Adrenal gland (tissue), 5 donors: Measurements from ENCODE around the gene TRIM42.

Experiments
- CTCF ChIP-seq, 6 experiments: fragments of 450-650 bp in 4 of 6; fragments of 200-600 bp in 2 of 6; sonication (generic) in 1 of 6; IDR thresholded peaks; 1 replicate in 5 of 6; 2 replicates in 1 of 6; pipeline versions ENCODE4 v1.5.1 to v1.8.0; 2016 to 2021; ENCODE audit warnings: antibody characterized with exemption in 6 of 6, mild to moderate bottlenecking in 2 of 6, moderate library complexity in 1 of 6
- POLR2A ChIP-seq, 2 donors: fragments of 450-650 bp; IDR thresholded peaks; one replicate each; pipeline ENCODE4 v1.6.1; 2017; ENCODE audit warnings: antibody characterized with exemption in 2 of 2, mild to moderate bottlenecking in 2 of 2, moderate library complexity in 1 of 2
- donor health status: DM: no; HTN: no; CAD: no.

- no peak for TF ChIP-seq CTCF (IDR thresholded peaks at IDR 0.05)
- TF ChIP-seq POLR2A (IDR thresholded peaks at IDR 0.05), result no peak
These were observed 41.3 kb upstream of the TRIM42 start for GRCh38 chr3:140636406-140637138.
